NCI-H2196 (cell line): ENCODE results near the gene TMEM214.

ENCODE experiments used
- DNase-seq: peaks from one replicate; lab custom pipeline; 2025; ENCODE audit not compliant: unreplicated experiment; lab: John Stamatoyannopoulos, UW

Gene TMEM214

GRCh38 chr2:27082773-27083409, 50.1 kb downstream of the TMEM214 start:
- DNase-seq = no peak

DNA sequence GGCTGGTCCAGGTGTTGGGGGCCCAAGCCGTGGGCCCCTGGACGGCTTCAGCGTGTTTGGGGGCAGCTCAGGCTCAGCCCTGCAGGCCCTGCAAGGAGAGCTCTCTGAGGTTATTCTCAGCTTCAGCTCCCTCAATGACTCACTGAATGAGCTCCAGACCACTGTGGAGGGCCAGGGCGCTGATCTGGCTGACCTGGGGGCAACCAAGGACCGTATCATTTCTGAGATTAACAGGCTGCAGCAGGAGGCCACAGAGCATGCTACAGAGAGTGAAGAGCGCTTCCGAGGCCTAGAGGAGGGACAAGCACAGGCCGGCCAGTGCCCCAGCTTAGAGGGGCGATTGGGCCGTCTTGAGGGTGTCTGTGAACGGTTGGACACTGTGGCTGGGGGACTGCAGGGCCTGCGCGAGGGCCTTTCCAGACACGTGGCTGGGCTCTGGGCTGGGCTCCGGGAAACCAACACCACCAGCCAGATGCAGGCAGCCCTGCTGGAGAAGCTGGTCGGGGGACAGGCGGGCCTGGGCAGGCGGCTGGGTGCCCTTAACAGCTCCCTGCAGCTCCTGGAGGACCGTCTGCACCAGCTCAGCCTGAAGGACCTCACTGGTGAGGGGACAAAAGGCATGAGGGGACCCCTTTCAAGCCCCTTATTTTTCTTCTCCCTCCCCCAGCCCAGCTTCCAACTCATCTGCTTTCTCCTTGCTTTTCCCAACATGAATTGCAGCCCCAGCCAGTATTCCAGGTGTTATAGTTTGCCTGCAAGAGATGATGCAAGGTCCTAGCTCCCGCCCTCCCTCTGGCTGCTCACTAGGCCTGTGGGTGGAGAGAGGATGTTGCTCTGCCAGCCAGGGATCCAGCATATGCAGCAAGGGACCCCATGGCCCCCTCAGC, 50.9 kb downstream of the TMEM214 start:
- DNase-seq = no peak

DNA sequence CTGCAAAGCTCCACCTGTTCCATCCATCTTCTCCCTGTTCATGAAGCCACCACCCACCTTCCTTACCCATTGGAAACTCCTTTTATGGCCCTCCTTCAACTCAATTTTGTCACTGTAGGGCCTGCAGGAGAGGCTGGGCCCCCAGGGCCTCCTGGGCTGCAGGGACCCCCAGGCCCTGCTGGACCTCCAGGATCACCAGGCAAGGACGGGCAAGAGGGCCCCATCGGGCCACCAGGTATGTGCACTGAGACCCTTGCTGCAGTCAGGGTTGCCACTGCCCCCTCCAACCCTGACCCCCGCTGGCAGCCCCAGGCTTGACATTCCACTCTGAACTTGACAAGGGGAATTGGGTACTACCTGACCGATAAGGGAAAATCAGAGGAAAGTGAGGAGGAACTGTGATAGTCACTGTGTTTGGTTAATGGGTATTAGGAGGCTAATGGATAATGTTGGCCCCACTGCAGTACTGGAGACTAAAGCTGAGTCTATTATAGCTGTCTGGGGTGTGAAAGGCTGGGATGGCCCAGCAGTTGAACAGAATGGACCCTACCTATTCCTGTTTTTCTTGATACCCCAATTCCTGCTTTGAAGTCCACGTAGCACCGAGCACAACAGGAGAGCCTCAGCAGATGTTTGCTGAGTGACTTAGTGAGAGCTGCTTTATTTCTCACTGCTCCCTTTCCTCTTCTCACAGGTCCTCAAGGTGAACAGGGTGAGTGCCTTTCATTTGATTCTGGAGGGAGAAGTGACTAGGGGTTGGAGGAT, 51.7 kb downstream of the TMEM214 start:
- no peak for DNase-seq

DNA sequence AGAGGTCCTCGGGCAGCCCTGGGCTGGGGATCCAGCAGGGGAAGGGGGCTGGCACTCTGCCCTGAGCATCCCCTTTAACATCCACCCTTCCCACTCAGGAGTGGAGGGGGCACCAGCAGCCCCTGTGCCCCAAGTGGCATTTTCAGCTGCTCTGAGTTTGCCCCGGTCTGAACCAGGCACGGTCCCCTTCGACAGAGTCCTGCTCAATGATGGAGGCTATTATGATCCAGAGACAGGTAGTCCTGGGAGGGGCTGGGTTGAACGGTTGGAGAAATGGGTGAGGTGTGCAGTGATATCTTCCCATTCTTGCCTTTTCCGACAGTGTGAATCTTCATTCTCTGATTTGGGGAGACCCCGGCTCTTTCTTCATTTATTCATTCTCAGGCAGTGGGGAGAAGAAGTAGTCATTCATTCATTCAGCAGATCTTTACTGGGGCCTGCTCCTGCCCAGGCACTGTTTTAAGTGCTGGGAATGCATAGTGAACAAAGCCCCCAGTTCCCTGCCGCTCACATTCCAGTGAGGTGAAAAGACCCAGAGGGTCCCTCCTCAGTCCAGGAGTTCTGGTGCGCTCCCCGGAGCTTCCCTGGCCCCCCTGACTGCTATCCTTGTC, 52.4 kb downstream of the TMEM214 start:
- DNase-seq = no peak

GRCh38 chr2:27085673-27086089, 52.9 kb downstream of the TMEM214 start:
- peak; percentile 50 for DNase-seq

GRCh38 chr2:27086090-27086723, 53.4 kb downstream of the TMEM214 start:
- peak; percentile 95 for DNase-seq

DNA sequence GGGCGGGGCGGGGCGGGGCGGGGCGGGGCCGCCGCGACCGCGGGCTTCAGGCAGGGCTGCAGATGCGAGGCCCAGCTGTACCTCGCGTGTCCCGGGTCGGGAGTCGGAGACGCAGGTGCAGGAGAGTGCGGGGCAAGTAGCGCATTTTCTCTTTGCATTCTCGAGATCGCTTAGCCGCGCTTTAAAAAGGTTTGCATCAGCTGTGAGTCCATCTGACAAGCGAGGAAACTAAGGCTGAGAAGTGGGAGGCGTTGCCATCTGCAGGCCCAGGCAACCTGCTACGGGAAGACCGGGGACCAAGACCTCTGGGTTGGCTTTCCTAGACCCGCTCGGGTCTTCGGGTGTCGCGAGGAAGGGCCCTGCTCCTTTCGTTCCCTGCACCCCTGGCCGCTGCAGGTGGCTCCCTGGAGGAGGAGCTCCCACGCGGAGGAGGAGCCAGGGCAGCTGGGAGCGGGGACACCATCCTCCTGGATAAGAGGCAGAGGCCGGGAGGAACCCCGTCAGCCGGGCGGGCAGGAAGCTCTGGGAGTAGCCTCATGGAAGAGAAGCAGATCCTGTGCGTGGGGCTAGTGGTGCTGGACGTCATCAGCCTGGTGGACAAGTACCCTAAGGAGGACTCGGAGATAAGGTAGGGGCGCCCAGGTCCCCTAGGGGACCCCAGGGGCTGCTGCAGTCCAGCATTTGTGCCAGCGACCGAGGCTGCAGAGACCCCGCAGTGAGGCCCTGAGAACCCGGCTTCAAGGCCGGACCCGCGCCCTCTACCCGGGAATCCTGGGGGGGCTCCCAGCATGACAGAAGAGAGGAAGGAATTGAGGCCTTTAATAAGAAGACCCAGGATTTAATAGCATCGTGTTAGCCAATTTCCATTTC, 54.2 kb downstream of the TMEM214 start, which contains the start of gene KHK:
KHK (plus strand) TSS at position 49 of the 870 bp plus-strand sequence; CDS start at position 537, 488 bp downstream.
- peak; percentile 63 for DNase-seq

DNA sequence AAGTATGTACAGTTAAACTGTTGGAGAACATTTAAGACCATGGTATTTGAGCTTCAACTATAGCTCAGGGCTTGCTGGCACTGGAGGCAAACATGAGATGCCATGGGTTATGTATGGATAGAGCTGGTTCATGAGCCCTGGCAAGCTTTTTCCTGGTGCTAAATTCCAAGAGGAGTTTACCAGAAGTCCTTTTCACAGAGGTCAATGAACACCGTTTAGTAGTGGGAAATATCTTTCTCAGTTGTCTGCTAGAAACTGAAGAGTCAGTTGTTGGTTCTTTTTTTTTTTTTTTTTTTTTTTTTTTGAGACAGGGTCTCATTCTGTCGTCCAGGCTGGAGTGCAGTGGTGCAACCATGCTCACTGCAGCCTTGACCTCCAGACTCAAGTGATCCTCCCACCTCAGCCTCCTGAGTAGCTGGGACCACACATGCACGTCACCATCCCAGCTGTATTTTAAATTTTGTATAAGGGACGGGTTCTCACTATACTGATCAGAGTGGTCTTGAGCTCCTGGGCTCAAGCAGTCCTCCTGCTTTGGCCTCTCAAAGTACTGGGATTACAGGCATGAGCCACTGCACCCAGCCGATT, 55.2 kb downstream of the TMEM214 start:
- DNase-seq = no peak

DNA sequence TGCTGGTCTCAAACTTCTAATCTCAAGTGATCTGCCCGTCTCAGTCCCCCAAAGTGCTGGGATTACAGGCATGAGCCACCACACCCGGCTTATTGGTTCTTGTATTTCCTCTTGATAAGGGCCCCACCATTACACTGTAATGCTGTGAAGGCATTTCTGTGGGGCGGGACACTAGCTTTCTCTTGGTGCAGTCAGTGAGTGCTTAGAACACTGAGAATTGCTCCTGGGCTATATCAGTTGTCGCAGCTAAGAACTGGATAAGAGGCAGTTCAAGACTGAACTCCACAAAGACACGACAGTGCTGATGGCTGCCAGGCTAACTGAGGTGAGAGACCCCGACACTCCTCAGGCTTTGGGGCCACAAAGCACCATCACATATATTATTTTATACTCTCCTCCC, 55.9 kb downstream of the TMEM214 start:
- no peak for DNase-seq

DNA sequence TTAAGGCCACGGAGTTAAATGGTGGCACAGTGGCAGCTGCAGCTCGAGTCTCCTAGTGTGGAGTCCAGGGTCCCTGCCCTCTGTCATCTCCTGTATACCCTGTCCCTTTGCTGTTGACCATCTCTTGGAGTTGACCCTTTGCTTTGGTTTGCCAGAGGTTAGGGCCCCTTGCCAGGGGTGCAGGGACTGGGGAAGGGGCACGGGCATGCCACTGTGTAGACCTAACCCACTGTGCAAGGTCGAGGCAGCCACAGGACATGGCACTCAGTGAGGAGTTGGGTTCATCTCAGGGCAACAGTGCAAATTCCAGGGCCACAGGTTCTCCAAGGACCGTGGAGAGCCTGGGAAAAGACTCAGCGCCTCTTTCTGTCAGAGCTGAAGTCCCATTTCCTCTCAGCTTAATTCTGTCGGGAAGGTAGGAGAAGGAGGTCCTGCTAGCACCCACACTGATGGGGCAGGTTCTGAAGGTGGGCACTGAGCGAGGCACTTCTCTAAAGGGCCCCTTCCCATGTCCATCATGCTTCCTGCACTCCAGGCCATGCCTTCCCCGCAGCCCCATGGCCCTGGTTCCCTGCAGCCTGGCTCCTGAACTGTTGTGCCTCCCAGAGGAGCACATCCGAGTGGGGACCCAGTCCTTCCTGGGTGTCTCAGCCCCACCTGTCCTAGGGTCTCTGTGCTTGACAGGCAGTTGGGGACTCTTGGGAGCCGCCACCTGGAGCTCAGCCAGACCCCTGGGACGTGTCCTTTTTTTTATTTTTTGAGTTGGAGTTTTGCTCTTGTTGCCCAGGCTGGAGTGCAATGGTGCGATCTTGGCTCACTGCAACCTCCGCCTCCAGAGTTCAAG, 56.6 kb downstream of the TMEM214 start:
- no peak for DNase-seq
